GM23338 (cell line): Measurements from ENCODE around the gene TTC39A.

Source experiments
- CREB1 ChIP-seq: fragments of 250-450 bp; sonication (Bioruptor Pico); IDR thresholded peaks from 2 replicates; pipeline ENCODE4 v1.5.0; 2020; ENCODE audit warnings: low read depth, mild to moderate bottlenecking, moderate library complexity
- CTCF ChIP-seq, 2 experiments: fragments of 200-600 bp in 1 of 2; sonication (generic) in 1 of 2; conservative IDR thresholded peaks; 2 replicates each; pipeline versions ENCODE4 v1.5.1 to v1.6.1; 2016 to 2017; ENCODE audit warnings: antibody characterized with exemption in 2 of 2, low read depth in 2 of 2, mild to moderate bottlenecking in 2 of 2, moderate library complexity in 1 of 2
- ETS1 ChIP-seq: IDR thresholded peaks from 2 replicates; pipeline ENCODE4 v1.6.1; 2016; ENCODE audit warnings: antibody characterized with exemption
- EZH2 ChIP-seq: fragments of 200-600 bp; sonication (generic); IDR thresholded peaks from one replicate; pipeline ENCODE4 v1.8.0; 2017; ENCODE audit warnings: antibody characterized with exemption, mild to moderate bottlenecking, low read depth; ENCODE audit not compliant: unreplicated experiment
- EZH2phosphoT487 ChIP-seq: fragments of 200-600 bp; sonication (generic); IDR thresholded peaks from one replicate; pipeline ENCODE4 v1.8.1; 2018; ENCODE audit warnings: antibody characterized with exemption; ENCODE audit not compliant: unreplicated experiment
- JUNB ChIP-seq: IDR thresholded peaks from one replicate; pipeline ENCODE4 v1.6.1; 2016; ENCODE audit warnings: antibody characterized with exemption; ENCODE audit not compliant: unreplicated experiment
- POLR2AphosphoS5 ChIP-seq: IDR thresholded peaks from 2 replicates; pipeline ENCODE4 v1.6.1; 2016; ENCODE audit warnings: antibody characterized with exemption, low read depth
- STAT1 ChIP-seq: IDR thresholded peaks from one replicate; pipeline ENCODE4 v1.6.1; 2016; ENCODE audit warnings: antibody characterized with exemption; ENCODE audit not compliant: unreplicated experiment
- ZNF331 ChIP-seq: fragments of 250-450 bp; sonication (Bioruptor Pico); IDR thresholded peaks from 2 replicates; pipeline ENCODE4 v1.5.0; 2020; ENCODE audit warnings: low read depth, mild to moderate bottlenecking, moderate library complexity

- TF ChIP-seq CTCF (conservative IDR thresholded peaks at IDR 0.05; ENCODE audit: low read depth in 2 of 2) = no peak
- no peak for TF ChIP-seq EZH2
- TF ChIP-seq POLR2AphosphoS5 = no peak
- no peak for TF ChIP-seq EZH2phosphoT487
- TF ChIP-seq JUNB = no peak
- no peak for TF ChIP-seq STAT1
- no peak for TF ChIP-seq ZNF331 (CRISPR knock-in tag)
- TF ChIP-seq CREB1 (CRISPR knock-in tag) = no peak
- TF ChIP-seq ETS1 = no peak
These were observed 48.5 kb upstream of the TTC39A start for GRCh38 chr1:51378871-51379270.
